Sigmoid colon (tissue), 3 donors: ENCODE measurements around the gene MPPED1.

ENCODE experiments used
- POLR2A ChIP-seq, 2 donors: fragments of 450-650 bp; IDR thresholded peaks; one replicate each; pipeline ENCODE4 v1.6.1; 2016; ENCODE audit warnings: antibody characterized with exemption in 2 of 2, mild to moderate bottlenecking in 2 of 2, moderate library complexity in 2 of 2
- TF ChIP-seq, protein P1 (sequence below), 4 experiments: fragments of 450-650 bp in 3 of 4; fragments of 200-600 bp in 1 of 4; IDR thresholded peaks; one replicate each; pipeline ENCODE4 v1.5.1; 2016 to 2019; ENCODE audit warnings: antibody characterized with exemption in 4 of 4, mild to moderate bottlenecking in 3 of 4, moderate library complexity in 2 of 4

DNA sequence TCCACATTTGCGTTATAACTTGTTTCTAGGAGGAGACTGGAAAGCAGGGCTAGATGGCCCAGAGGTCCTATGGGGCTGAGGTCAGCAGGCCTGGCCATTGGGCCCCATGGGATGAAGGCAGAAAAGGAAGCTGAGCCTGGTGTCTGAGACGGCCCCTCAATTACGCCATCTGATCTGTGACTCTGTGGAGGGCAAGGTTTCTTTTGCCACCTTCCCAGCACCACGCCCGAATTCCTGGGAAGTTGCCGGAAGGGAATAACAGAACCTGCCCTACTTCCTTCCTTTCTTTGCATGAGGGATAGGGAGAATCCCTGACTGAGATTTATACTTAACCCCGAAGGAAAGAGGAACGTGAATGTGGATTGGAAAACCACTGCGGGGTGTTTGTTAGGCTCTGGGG is 118.1 kb downstream of the MPPED1 start:
- TF ChIP-seq, protein P1, sequence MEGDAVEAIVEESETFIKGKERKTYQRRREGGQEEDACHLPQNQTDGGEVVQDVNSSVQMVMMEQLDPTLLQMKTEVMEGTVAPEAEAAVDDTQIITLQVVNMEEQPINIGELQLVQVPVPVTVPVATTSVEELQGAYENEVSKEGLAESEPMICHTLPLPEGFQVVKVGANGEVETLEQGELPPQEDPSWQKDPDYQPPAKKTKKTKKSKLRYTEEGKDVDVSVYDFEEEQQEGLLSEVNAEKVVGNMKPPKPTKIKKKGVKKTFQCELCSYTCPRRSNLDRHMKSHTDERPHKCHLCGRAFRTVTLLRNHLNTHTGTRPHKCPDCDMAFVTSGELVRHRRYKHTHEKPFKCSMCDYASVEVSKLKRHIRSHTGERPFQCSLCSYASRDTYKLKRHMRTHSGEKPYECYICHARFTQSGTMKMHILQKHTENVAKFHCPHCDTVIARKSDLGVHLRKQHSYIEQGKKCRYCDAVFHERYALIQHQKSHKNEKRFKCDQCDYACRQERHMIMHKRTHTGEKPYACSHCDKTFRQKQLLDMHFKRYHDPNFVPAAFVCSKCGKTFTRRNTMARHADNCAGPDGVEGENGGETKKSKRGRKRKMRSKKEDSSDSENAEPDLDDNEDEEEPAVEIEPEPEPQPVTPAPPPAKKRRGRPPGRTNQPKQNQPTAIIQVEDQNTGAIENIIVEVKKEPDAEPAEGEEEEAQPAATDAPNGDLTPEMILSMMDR (IDR thresholded peaks at IDR 0.05), result no peak
- TF ChIP-seq POLR2A (IDR thresholded peaks at IDR 0.05), result no peak
